SK-N-MC (cell line): ENCODE results near the gene EFNA2.

Experiments
- DNase-seq: peaks from one replicate; pipeline ENCODE4 v3.0.0-alpha.2; 2011; ENCODE audit warnings: low read depth, low spot score
- H3K27ac ChIP-seq: fragments of 200-600 bp; sonication (generic); 2 replicates; pipeline ENCODE4 v1.5.1; 2016; ENCODE audit warnings: mixed run types
- H3K36me3 ChIP-seq: fragments of 200-600 bp; sonication (generic); 2 replicates; pipeline ENCODE4 v1.6.1; 2017; ENCODE audit warnings: antibody characterized with exemption, low read length, mixed read lengths; ENCODE audit not compliant: insufficient read depth
- H3K4me3 ChIP-seq: fragments of 200-600 bp; sonication (generic); 2 replicates; pipeline ENCODE4 v1.5.1; 2016
- H3K9ac ChIP-seq: fragments of 200-600 bp; sonication (generic); 2 replicates; pipeline ENCODE4 v1.8.0; 2017; ENCODE audit warnings: mixed run types, mixed read lengths; ENCODE audit not compliant: insufficient read length
- H3K9me3 ChIP-seq: fragments of 200-600 bp; sonication (generic); 2 replicates; pipeline ENCODE4 v1.6.1; 2017; ENCODE audit warnings: low read depth, mild to moderate bottlenecking, antibody characterized with exemption, low read length, moderate library complexity, mixed read lengths
- EZH2 ChIP-seq: fragments of 200-600 bp; sonication (generic); IDR thresholded peaks from one replicate; pipeline ENCODE4 v1.6.1; 2017; ENCODE audit warnings: antibody characterized with exemption
- FOXP2 ChIP-seq: optimal IDR thresholded peaks from 2 replicates; pipeline ENCODE3; 2011; ENCODE audit warnings: mild to moderate bottlenecking, moderate library complexity; ENCODE audit not compliant: insufficient read depth; ENCODE audit errors: extremely low read length, control extremely low read depth
- POLR2AphosphoS5 ChIP-seq: IDR thresholded peaks from 2 replicates; pipeline ENCODE4 v1.6.1; 2012; ENCODE audit warnings: mild to moderate bottlenecking, low read depth, low read length, borderline replicate concordance

EFNA2 gene

GRCh38 chr19:1307755-1308303 is 22.2 kb downstream of the EFNA2 start:
- no peak for DNase-seq
- no peak overlapping the region for H3K9ac ChIP-seq
- no peaks in the 10 kb centered on the region for H3K9me3 ChIP-seq
- H3K4me3 ChIP-seq: no peak overlapping the region
- H3K27ac ChIP-seq: no peak overlapping the region
- TF ChIP-seq EZH2: no peak
- no peak for TF ChIP-seq FOXP2
- no peak for TF ChIP-seq POLR2AphosphoS5
- no peaks in the 10 kb centered on the region for H3K36me3 ChIP-seq

- H3K27ac ChIP-seq: no peak overlapping the region
Measured at GRCh38 chr19:1308718-1309117, 23.0 kb downstream of the EFNA2 start.

DNA sequence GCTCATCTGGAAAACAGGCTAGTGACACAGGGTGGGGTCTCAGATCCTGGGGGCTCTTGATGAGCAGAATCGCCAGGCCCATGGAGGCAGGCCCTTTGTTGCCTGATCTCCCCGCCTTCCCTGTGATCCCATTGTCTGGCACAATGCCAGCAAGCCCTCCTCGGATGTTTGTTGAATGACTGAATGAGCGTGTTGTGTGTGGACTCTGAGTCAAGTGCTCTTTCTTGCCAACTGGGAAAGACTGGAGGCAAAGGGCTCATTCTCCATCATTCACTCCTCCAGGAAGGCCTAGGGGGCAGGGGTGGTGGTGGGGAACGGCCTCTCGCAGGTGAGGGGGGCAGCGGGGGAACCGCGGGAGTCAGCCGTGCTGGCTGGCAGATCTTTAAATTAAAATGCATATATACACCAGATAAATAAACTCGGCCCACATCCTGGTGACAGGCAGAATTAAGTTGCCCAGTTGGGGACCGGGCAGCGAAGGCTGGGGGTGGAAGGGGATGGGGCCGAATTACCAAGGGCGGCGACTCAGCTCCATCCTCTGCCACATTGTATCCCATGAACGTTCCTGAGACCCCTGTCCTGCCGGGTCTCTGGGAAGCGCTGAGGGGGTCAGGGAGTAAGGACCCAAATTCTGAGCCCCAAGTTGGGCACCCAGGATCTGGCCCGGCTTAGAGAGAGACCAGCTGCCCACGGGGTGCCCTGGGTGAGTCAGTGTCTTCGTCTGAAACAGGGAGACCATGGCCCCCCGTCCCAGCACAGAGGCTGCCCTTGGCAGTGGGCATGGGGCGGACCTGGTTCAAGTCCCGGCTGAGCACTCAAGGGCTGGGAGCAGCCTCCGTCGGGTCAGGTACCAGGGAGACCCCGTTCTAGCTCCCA is 24.5 kb downstream of the EFNA2 start:
- DNase-seq: no peak
- Histone ChIP-seq H3K9me3 (no peaks in the 10 kb centered on the region), H3K4me3 (no peak overlapping the region), H3K27ac (no peak overlapping the region), H3K9ac (no peak overlapping the region), H3K36me3 (no peaks in the 10 kb centered on the region)
- TF ChIP-seq EZH2 (no peak), FOXP2 (no peak), POLR2AphosphoS5 (no peak)

More at GRCh38 chr19:1308718-1309117, 23.0 kb downstream of the EFNA2 start:
- no peak overlapping the region for H3K4me3 ChIP-seq
- H3K9ac ChIP-seq: no peak overlapping the region
- no peaks in the 10 kb centered on the region for H3K36me3 ChIP-seq
- TF ChIP-seq POLR2AphosphoS5: no peak
- TF ChIP-seq FOXP2: no peak
- TF ChIP-seq EZH2: no peak
- DNase-seq: no peak
- H3K9me3 ChIP-seq: no peaks in the 10 kb centered on the region

DNA sequence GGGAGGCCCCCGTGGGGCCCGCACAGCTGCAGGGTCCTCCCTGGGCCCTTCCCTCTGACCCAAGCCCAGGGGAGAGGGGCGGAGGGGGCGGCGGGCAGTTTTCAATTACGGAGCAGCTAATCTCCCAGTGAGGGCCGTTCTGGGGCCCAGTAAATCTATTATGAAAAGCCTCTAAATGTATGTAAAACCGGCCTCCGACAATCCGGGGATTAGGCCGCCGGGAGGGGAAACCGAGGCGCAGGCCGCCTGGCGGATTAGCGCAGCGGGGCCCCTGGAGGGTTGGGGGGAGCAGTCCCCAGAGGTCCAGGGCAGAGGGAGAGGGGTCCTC is 25.1 kb downstream of the EFNA2 start:
- H3K9ac ChIP-seq: no peak overlapping the region
- TF ChIP-seq POLR2AphosphoS5 (no peak), EZH2 (no peak), FOXP2 (no peak)

GRCh38 chr19:1311543-1312091 is 25.9 kb downstream of the EFNA2 start:
- no peak overlapping the region for H3K27ac ChIP-seq
- H3K9me3 ChIP-seq: no peaks in the 10 kb centered on the region
- no peak overlapping the region for H3K4me3 ChIP-seq
- no peak overlapping the region for H3K9ac ChIP-seq
- TF ChIP-seq POLR2AphosphoS5 (no peak), FOXP2 (no peak), EZH2 (no peak)
- no peaks in the 10 kb centered on the region for H3K36me3 ChIP-seq
- DNase-seq: no peak

More for the DNA sequence above, 25.1 kb downstream of the EFNA2 start:
- H3K4me3 ChIP-seq: no peak overlapping the region
- no peak for DNase-seq
- no peaks in the 10 kb centered on the region for H3K9me3 ChIP-seq
- no peak overlapping the region for H3K27ac ChIP-seq
- no peaks in the 10 kb centered on the region for H3K36me3 ChIP-seq

DNA sequence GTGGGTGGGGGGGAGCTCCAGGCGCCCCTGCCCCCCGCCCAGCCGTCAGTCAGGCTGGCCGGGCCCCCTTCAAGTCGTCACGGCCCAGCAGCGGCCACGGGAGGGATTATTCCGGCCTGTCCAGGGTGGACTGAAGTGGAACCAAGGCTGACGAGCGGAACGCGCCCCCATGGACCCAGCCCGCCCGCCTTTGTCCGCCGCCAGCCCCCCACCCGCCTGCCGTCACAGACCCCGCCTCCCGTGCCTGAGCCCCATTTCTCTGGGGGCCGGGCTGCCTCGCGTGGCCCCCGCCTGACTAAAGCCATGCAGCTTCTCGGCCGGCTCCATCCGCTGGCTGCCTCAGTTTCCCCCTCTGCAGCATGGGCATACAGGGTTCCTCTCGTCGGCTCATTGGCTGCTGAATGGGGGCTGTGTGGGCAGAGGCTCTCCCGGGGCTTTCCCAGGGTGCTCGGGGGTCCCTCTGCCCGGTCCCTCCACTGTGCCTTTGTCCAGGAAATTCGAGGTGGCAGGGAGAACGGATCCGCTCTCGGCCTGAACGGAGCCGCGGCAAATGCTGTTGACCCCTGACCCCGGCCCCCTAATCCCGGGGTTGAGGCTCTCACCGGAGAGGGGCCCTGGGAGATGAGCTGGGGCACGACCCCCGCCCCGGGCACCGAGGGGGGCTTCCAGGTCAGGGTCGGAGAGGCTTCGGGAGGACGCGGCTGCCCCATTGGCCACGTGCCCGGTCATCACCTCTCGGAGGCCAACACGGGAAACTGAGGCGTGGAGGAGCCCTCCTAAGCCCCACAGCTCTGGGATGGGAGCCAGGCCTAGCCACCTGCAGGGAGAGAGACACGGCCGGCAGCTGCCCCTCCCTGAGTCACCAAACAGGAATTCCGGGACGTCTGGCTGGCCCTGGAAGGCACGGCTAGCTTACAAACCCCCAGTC is 27.4 kb downstream of the EFNA2 start:
- no peaks in the 10 kb centered on the region for H3K36me3 ChIP-seq
- TF ChIP-seq FOXP2: no peak
- no peak for TF ChIP-seq EZH2
- TF ChIP-seq POLR2AphosphoS5: no peak
- no peak overlapping the region for H3K4me3 ChIP-seq
- no peak overlapping the region for H3K9ac ChIP-seq
- DNase-seq: no peak
- no peaks in the 10 kb centered on the region for H3K9me3 ChIP-seq
- H3K27ac ChIP-seq: no peak overlapping the region

GRCh38 chr19:1313695-1314613 is 28.3 kb downstream of the EFNA2 start:
- H3K9me3 ChIP-seq: no peaks in the 10 kb centered on the region
- no peak overlapping the region for H3K27ac ChIP-seq
- no peak overlapping the region for H3K4me3 ChIP-seq
- no peaks in the 10 kb centered on the region for H3K36me3 ChIP-seq
- TF ChIP-seq EZH2 (no peak), FOXP2 (no peak), POLR2AphosphoS5 (no peak)
- no peak overlapping the region for H3K9ac ChIP-seq
- no peak for DNase-seq
